ENCODE data around the gene MICAL3.

DNA sequence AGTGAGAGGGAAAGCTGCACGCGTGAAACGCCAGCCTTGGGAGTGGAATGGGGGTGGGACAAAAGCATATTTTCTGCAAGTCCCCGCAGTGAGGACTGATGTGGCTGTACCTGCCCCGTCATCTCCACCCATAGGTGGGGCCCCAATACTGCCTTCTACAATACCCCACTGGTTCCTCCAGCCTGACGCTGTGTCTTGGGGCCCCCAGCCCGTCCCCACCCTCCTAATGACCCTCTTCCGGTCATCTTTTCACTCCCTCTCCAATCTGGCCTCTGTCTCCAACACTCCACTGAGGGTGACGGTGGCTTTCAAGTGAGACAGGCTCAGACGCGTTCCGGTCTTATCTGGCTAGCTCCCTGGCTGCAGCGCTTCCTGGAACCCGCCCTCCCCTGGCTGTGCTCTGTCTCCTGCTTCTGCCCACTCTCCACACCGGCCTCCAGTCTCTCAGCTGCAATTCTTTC, 104.2 kb downstream of the MICAL3 start:
- TF ChIP-seq BRCA1 (IDR thresholded peaks at IDR 0.05): no peak
- no peak for TF ChIP-seq BRCA1 (CRISPR knock-in tag; IDR thresholded peaks at IDR 0.05)
- TF ChIP-seq ZBTB7A (IDR thresholded peaks at IDR 0.05; ENCODE audit: borderline replicate concordance, control insufficient read depth, low read depth, low read length): peak; percentile 56; the same call in 1 of the 2 replicates
- no peak for TF ChIP-seq POLR2A (conservative IDR thresholded peaks at IDR 0.05)
- TF ChIP-seq ZNF354B (CRISPR knock-in tag; IDR thresholded peaks at IDR 0.05): no peak
- peak in 1 of 3 experiments; percentile 33; a peak in 2 of 6 replicates for TF ChIP-seq CTCF (IDR thresholded peaks at IDR 0.05 in 2 of 3, conservative IDR thresholded peaks at IDR 0.05 in 1 of 3; ENCODE audit: insufficient read depth in 2 of 3, low read depth in 1 of 3, low read length in 3 of 3)
- no peak for TF ChIP-seq ZBTB33 (CRISPR knock-in tag; IDR thresholded peaks at IDR 0.05)
- TF ChIP-seq ELF4 (CRISPR knock-in tag; IDR thresholded peaks at IDR 0.05): peak; percentile 59; the same call in 1 of the 2 replicates

Measured in K562 (cell line).